Posterior cingulate gyrus (tissue), 11 donors: ENCODE measurements around the gene FAF1.
"Not testable (repeated sequence)": the region's sequence is repeated elsewhere in the genome, so short reads cannot be mapped to it uniquely, and the experiment has no call there.

Experiments
- DNase-seq, 10 donors: peaks; one replicate each; pipeline versions ENCODE4 v3.0.0 to v3.0.0-alpha.2; 2020 to 2021; ENCODE audit warnings: mixed read lengths in 3 of 10
- intact Hi-C: fragments of 100-400 bp; cut with DNase I; formaldehyde crosslinking; loops from one replicate; pipeline ENCODE4 v1.15.1; 2023

The FAF1 gene

DNA sequence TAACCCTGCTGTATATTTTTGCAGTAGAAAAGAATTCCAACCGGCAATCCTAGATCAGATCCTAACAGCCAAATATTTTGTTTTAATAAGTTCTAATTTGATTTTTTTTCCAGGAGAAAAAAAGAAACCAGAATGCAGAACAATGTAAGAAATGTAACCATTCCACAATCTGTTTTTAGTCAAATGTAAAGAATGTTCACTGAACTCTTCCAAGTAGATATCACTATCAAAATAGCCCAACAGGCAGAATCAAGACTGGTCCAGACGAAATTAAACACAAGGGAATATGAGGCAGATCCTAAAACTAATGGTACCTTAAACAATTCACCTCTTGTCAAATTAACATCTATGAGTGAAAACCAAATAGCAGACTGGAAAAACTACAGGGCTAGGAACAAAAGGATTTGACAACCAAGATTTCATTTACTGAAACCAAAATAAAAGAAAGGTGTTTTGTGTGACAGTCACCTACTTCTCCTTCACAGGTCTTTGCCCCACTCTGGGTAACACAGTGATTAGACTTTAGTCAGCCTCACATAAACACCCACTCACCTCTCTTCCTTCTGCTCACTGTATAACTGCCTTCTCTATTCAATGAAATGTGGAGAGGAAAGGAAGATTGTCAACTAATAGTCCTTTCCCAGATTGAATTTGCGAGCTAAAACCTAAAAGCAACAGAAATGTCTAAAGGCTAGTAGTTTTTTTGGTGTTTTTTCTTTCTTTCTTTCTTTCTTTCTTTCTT, 137.9 kb downstream of the FAF1 start:
- DNase-seq: no peak
- intact Hi-C loops: no loop called here

DNA sequence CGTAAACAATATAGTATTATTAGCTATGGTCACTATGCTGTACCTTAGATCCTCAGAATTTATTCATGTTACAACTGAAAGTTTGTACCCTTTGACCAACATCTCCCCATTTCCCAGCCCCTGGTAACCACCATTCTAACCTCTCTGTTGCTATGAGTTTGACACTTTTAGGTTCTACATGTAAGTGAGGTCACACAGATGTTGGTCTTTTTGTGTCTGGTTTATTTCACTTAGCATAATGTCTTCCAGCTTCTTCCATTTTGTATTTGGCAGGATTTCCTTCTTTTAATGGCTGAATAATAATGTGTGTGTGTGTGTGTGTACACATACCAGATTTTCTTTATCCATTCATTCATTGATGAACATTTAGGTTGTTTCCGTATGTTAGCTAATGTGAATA, 139.5 kb downstream of the FAF1 start:
- no peak for DNase-seq
- intact Hi-C loops: no loop called here

DNA sequence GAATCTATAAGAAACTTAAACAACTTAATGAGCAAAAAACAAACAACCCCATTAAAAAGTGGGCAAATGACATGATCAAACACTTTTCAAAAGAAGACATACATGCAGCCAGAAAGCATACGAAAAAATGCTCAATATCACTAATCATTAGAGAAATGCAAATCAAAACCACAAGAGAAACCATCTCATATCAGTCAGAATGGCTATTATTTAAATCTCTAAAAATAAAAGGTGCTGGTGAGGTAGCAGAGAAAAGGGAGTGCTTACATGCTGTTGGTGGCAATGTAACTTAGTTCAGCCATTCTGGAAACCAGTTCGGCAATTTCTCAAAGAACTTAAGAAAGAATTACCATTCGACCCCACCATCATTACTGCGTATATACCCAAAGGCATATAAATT, 147.7 kb downstream of the FAF1 start:
- intact Hi-C loops: no loop called here
- DNase-seq: no peak

DNA sequence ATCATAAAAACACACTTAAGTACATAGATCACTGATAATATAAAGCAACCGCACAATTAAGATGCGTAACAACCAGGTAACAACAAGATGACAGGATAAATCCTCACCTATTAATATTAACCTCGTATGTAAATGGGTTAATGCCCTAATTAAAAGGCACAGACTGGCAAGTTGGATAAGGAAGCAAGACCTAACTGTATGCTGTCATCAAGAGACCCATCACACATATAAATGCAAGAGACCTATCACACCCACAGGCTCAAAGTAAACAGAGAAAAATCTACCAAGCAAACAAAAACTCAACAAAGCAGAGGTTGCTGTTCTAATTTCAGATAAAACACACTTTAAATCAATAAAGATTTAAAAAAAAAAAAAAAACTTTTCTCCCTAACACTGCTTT, 151.8 kb downstream of the FAF1 start:
- no peak for DNase-seq
- intact Hi-C loops: no loop called here

DNA sequence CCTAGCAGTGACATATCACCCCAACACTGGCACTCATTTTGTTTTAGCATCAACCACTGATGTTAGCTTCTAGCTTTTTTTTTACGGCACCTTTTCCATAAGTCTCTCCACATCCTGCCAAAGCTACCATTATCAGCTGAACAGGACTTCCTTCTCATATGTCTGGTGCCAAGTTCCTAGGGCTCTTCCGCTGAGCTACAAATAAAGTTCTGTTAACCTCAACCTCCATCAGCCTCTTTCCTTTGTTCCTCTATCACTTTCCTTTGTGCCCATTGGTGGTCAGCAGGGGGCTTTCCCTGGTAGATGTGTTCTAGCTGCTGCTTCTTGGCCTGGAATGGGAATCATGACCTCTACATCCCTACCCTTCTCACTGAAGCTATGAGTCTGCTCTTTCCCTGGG, 163.8 kb downstream of the FAF1 start:
- intact Hi-C loops: no loop called here
- no peak for DNase-seq

DNA sequence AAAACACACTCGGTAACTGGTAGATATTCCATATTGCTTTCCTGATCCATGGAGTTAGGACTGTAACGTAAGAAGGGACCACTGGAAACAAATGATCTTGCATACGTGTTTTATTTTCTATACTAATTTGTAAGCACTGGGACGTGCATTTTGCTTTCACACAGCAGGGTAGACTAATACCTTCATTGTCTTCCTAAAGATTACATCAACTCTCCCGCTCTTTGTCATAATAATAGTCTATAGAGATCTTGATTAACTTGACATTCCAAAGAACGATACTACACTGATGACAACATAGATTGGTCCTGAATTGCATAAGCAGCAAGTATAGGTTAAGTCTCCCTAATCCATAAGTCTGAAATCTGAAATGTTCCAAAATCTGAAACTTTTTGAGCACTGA, 166.5 kb downstream of the FAF1 start:
- intact Hi-C loops: no loop called here
- no peak for DNase-seq

DNA sequence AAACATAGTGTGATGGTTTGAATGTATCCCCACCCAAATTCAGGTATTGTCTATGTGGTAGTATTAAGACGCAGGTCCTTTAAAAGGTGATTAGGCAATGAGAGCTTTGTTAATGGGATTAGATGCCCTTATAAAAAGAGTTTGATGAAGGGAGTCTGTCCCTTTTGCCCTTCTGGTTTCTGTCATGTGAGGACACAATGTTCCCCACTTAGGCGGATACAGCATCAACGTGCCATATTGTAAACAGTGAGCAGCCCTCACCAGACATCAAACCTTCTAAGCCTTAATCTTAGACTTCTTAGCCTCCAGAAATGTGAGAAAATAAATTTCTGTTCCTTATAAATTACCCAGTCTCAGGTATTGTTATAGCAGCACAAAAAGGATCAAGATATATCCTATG, 172.8 kb downstream of the FAF1 start:
- intact Hi-C loops: no loop called here
- no peak for DNase-seq

DNA sequence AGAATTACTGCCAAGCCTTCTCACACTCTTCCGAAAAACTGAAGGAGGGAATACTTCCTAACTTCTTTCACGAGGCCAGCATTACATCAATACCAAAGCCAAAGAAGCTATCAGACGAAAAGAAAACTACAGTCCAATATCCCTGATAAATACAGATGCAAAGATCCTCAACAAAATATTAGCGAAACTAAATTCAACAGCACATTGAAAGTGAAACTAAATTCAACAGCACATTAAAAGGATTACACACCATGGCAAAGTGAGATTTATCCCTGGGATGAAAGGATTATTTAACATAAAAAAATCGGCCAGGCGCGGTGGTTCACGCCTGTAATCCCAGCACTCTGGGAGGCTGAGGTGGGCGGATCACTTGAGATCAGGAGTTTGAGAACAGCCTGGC, 176.8 kb downstream of the FAF1 start:
- intact Hi-C loops: no loop called here
- DNase-seq: no peak

DNA sequence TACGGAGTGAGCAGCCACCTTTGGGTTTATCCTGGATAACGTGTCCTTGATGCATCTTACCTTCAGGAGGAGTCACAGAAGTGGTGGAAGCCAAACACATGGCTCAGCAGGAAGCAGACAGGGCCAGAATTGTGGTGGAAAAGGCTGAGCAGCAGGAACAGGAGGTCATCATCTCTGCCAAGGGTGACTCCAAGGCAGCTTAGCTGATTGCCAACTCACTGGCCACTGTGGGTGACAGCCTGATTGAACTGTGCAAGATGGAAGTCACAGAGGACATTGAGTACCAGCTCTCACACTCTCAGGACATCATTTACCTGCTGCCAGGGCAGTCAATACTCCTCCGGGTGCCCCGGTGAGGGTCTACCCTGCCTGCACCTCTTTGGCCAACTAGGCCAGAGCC, 179.3 kb downstream of the FAF1 start:
- peak in 2 of 10 donors; percentile 35 to 48 for DNase-seq
- intact Hi-C loops: no loop called here

DNA sequence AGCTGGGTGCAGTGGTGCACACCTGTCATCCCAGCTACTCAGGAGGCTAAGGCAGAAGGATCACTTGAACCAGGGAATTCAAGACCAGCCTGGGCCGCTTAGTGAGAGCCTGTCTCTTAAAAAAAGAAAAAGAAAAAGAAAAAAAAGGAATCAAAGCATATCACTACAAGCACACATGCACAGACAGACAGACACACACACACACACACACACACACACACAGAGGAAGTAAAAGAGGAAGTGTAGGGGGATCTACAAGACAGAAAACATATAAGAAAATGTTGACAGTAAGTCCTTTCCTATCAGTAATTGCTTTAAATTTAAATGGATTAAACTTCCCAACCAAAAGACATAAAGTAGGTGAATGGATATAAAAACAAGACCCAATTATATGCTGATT, 180.3 kb downstream of the FAF1 start:
- intact Hi-C loops: loop anchor here (10.0 kb wide), 1 partner anchor 155 kb away; no protein-coding TSS in a partner anchor
- DNase-seq: no peak

DNA sequence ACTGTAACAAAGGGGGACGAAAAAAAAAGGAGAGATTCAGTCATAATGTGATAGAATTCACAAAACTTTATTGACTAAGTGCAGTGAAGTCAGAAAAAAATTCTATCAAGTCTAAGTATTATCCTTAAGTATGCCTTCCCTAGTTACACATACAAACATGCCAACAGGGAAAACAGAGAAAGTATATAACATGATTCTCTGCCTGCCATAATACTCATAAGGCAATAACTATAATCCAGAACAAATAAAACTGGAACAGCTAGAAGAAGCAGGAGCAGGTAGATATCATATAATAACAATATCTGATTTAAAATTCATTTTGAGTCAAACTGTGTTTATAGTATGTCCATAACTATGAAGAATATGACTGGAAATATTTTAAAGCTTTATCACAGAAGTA, 184.3 kb downstream of the FAF1 start:
- DNase-seq: no peak
- intact Hi-C loops: loop anchor here (2.0 to 10.0 kb wide), 3 partner anchors 159 to 413 kb away; no protein-coding TSS in a partner anchor

DNA sequence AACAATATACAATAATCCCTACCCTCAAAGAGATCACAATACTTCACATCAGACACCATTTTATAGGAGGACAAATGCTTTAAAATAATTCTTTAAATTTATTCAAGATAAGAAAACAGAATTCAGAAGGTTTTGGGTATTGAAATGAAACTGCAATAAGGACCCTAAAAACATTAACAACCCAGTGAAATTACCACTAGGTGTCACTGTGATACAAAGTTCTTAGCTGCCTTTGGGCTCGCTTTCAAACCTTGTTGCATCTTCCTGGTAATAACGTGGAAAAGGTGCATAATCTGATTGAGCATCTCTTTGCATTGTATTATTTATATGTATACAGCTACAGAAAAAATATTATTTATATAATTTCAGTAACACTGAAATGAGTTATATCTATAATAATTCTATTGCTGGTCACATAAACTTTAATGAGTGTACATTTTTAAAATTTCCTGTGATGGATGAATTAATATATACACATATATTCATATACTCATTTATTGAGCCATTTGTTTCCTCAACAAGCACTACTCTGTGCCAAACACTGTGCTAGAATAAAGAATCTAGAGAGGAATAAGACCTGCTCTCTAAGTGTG, 185.2 kb downstream of the FAF1 start:
- intact Hi-C loops: loop anchor here (2.0 to 10.0 kb wide), 3 partner anchors 160 to 414 kb away; no protein-coding TSS in a partner anchor
- no peak for DNase-seq

DNA sequence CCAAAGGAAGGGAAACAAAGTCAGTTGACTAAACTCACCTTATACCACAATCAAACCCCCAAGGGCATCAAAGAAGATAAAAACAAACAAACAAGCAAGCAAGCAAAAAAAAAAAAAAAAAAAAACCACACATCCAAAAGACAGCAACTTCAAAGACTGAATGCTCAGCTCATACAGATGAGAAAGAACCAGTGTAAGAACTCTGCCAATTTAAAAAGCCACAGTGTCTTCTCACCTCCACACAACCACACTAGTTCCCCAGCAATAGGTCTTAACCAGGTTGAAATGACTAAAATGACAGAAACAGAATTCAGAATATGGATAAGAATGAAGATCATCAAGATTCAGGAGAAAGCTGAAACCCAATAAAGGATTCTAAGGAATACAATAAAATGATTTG, 193.4 kb downstream of the FAF1 start:
- DNase-seq: no peak
- intact Hi-C loops: no loop called here

DNA sequence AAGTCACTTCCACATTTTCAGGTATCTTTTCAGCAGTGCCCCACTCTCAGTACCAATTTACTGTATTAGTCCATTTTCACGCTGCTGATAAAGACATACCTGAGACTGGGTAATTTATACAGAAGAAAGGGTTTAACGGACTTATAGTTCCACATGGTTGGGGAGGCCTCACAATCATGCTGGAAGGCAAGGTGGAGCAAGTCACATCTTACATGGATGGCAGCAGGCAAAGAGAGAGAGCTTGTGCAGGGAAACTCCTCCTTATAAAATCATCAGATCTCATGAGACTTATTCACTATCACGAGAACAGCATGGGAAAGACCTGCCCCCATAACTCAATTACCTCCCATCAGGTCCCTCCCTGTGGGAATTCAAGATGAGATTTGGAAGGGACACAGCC, 203.5 kb downstream of the FAF1 start:
- DNase-seq, intact Hi-C loops: not testable (repeated sequence)

DNA sequence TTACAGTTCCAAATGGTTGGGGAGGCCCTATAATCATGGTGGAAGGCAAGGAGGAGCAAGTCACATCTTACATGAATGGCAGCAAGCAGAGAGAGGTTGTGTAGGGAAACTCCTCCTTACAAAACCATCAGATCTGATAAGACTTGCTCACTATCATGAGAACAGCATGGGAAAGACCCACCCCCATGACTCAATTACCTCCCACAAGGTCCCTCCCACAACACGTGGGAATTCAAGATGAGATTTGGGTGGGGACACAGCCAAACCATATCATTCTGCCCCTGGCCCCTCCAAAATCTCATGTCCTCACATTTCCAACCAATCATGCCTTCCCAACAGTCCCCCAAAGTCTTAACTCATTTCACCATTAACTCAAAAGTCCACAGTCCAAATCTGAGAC, 205.3 kb downstream of the FAF1 start:
- DNase-seq, intact Hi-C loops: not testable (repeated sequence)

DNA sequence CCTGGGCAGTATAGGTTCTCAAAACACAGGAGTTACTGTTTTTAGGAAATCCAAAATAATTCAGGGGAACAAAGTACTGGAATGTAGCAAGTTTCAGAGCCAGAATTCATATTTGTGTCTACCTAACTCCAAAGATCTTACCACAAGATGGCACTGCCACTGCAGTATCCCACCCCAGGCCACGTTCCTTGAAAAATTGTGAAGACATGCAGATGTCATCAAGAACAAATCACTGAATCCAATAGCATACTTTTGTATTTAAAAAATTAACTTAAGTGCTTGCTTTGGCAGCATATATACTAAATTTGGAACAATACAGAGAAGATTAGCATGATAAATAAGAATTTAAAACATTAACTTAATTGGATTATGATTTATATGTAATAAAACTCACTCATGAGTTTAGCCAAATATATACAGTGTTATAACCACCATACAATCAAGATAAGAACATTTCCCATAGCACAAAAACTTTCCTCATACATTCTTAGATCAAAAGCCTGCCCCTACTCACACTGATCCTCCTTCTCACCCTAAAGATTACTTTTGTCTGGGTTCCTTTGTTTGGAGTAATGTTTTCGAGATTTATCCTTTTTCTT, 209.9 kb downstream of the FAF1 start:
- intact Hi-C loops: no loop called here
- peak in 5 of 10 donors; percentile 11 to 89 (median 31) for DNase-seq

DNA sequence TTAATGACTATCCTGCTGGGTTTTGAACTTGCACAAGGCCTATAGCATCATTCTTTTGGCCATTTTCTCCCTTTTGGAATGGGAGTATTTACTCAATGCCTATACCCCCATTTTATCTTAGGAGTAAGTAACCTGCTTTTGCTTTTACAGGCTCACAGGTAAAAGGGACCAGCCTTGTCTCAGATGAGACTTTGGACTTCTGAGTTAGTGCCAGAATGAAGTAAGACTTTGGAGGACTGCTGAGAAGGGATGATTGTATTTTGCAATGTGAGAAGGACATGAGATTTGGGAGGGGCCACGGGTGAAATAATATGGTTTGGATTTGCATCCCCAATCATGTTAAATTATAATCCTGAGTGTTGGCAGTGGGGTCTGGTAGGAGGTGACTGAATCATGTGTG, 212.7 kb downstream of the FAF1 start:
- intact Hi-C loops: no loop called here
- DNase-seq: no peak

DNA sequence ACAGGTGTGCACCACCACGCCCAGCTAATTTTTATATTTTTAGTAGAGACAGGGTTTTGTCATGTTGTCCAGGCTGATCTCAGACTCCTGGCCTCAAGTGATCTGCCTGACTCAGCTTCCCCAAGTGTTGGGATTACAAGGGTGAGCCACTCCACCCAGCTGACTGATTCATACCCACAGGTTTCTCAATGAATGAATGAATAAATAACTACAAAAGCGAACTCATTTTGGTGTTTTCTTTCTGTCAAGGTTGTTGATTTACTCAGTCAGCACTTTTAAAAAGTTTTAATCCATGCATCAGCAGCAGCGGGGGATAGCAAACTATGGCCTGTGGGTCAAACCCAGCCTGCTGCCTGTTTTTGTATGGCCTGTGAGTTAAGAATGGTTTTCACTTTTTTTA, 217.5 kb downstream of the FAF1 start:
- intact Hi-C loops: no loop called here
- no peak for DNase-seq

DNA sequence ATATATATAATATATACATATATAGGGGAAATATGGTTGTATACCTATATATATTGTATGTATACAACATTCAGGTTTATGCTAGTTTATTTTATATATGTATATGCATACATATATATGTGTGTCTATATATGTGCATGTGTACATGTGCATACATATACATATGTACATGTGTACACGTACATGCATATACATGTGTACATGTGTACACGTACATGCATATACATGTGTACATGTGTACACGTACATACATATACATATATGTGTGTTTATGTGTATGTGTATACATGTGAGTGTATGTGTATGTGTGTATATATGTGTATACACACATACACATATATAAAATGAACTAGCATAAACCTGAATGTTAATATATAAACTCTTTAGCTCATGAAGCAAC, 220.9 kb downstream of the FAF1 start:
- intact Hi-C loops: no loop called here
- DNase-seq: no peak

DNA sequence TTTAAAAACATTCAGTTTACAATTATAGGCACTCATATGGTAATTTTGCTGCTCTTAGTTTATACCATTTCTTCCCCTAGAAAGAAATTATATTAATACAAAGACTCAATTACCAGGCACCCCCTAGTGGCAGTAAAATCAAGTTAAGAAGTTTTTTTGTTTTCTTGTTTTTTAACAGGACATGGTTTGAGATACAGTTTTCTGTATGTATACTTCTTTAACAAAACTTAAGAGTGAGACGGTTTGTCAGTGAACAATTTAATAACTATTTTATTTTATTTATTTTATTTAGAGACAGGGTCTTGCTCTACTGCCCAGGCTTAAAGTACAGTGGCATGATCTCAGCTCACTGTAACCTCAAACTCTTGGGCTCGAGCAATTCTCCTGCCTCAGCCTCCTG, 224.6 kb downstream of the FAF1 start:
- no peak for DNase-seq
- intact Hi-C loops: loop anchor here (1.0 kb wide), 1 partner anchor 367 kb away; no protein-coding TSS in a partner anchor

DNA sequence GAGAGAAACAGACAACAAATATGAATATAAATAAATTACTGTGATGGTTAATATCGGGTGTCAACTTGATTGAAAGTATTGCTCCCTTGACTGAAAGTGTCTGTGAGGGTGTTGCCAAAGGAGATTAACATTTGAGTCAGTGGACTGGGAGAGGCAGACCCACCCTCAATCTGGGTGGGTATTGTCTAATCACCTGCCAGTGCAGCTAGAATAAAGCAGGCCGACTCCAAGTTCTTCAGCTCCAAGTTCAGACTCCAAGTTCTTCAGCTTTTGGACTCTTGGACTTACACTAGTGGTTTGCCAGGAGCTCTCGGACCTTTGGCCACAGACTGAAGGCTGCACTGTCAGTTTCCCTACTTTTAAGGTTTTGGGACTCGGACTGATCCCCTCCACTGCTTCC, 232.5 kb downstream of the FAF1 start:
- DNase-seq, intact Hi-C loops: not testable (repeated sequence)
